ENCODE results near the gene FLACC1. TPM values are rescaled to one million over a fixed set of nuclear protein-coding genes. Genes with fewer than 3 reads are reported as not detected.
A peak's percentile ranks its signal among the peaks of the same experiment; 100 is the strongest.

The FLACC1 gene
- total RNA-seq, 1 donor from 2014 or later = 1.1 TPM

GRCh38 chr2:201270293-201271001 lies 86.7 kb downstream of the FLACC1 start:
- TF ChIP-seq CTCF (IDR thresholded peaks at IDR 0.05; ENCODE audit: unreplicated experiment) = peak; percentile 40
- no peak overlapping the region for H3K27ac Mint-ChIP-seq (ENCODE audit: unreplicated experiment)
- peaks cover 13% of the 10 kb centered on the region for H3K4me1 Mint-ChIP-seq (ENCODE audit: unreplicated experiment)
- no peaks in the 10 kb centered on the region for H3K9me3 Mint-ChIP-seq (ENCODE audit: unreplicated experiment)
- H3K36me3 Mint-ChIP-seq (ENCODE audit: low read depth, unreplicated experiment) = peaks cover 3% of the 10 kb centered on the region
- DNase-seq (ENCODE audit: low spot score) = no peak
- no peak overlapping the region for H3K4me3 Mint-ChIP-seq (ENCODE audit: unreplicated experiment)
- peaks cover 2% of the 10 kb centered on the region for H3K27me3 Mint-ChIP-seq (ENCODE audit: unreplicated experiment)

- no peak for DNase-seq (ENCODE audit: low spot score)
- peaks cover 2% of the 10 kb centered on the region for H3K27me3 Mint-ChIP-seq (ENCODE audit: unreplicated experiment)
- peaks cover 13% of the 10 kb centered on the region for H3K4me1 Mint-ChIP-seq (ENCODE audit: unreplicated experiment)
- no peaks in the 10 kb centered on the region for H3K36me3 Mint-ChIP-seq (ENCODE audit: low read depth, unreplicated experiment)
- no peaks in the 10 kb centered on the region for H3K9me3 Mint-ChIP-seq (ENCODE audit: unreplicated experiment)
- no peak overlapping the region for H3K4me3 Mint-ChIP-seq (ENCODE audit: unreplicated experiment)
- no peak for TF ChIP-seq CTCF (IDR thresholded peaks at IDR 0.05; ENCODE audit: unreplicated experiment)
- no peak overlapping the region for H3K27ac Mint-ChIP-seq (ENCODE audit: unreplicated experiment)
Measured at GRCh38 chr2:201269764-201270163, 87.4 kb downstream of the FLACC1 start.

GRCh38 chr2:201267278-201268030 lies 89.7 kb downstream of the FLACC1 start:
- Mint-ChIP-seq H3K4me1 (ENCODE audit: unreplicated experiment) (peaks cover 21% of the 10 kb centered on the region), H3K27me3 (ENCODE audit: unreplicated experiment) (peaks cover 2% of the 10 kb centered on the region), H3K27ac (ENCODE audit: unreplicated experiment) (no peak overlapping the region), H3K9me3 (ENCODE audit: unreplicated experiment) (no peaks in the 10 kb centered on the region), H3K4me3 (ENCODE audit: unreplicated experiment) (no peak overlapping the region), H3K36me3 (ENCODE audit: low read depth, unreplicated experiment) (no peaks in the 10 kb centered on the region)
- no peak for TF ChIP-seq CTCF (IDR thresholded peaks at IDR 0.05; ENCODE audit: unreplicated experiment)
- no peak for DNase-seq (ENCODE audit: low spot score)

- H3K36me3 Mint-ChIP-seq (ENCODE audit: low read depth, unreplicated experiment) = no peaks in the 10 kb centered on the region
- H3K9me3 Mint-ChIP-seq (ENCODE audit: unreplicated experiment) = no peaks in the 10 kb centered on the region
- no peak for TF ChIP-seq CTCF (IDR thresholded peaks at IDR 0.05; ENCODE audit: unreplicated experiment)
- peak overlapping the region; percentile 64 for H3K27ac Mint-ChIP-seq (ENCODE audit: unreplicated experiment)
- no peak for DNase-seq (ENCODE audit: low spot score)
- no peak overlapping the region for H3K4me3 Mint-ChIP-seq (ENCODE audit: unreplicated experiment)
- no peaks in the 10 kb centered on the region for H3K27me3 Mint-ChIP-seq (ENCODE audit: unreplicated experiment)
- H3K4me1 Mint-ChIP-seq (ENCODE audit: unreplicated experiment) = peaks cover 25% of the 10 kb centered on the region
Measured at GRCh38 chr2:201266629-201267028, 90.5 kb downstream of the FLACC1 start.
